ENCODE results near the gene IFIT1.

DNA sequence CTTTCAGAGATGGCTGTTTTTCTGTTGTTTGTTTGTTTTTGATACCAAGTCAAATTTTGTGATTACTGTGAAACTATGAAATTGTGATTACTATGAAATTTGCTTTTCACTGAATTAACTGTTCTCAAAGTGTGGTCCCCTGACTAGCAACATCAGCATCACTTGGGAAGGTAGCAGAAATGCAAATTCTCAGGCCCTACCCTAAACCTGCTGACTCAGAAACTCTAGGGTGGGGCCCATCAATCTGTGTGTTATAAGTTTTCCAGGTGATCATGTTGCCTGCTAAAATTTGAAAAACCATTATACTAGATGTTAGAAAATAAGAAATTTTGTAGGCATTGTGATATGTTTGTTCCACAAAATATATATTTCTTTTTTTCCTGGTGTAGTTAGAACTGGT lies 13.3 kb upstream of the IFIT1 start:
- no peak for TF ChIP-seq POLR2AphosphoS5 (IDR thresholded peaks at IDR 0.05; ENCODE audit: low read depth, low read length)
- no peak for TF ChIP-seq POLR2A (IDR thresholded peaks at IDR 0.05; ENCODE audit: low read depth, low read length)

All from GM12892 (cell line).